Cerebellar cortex (tissue), 1 donor: ENCODE measurements around the gene TRUB1.
"Not testable (repeated sequence)": the region's sequence is repeated elsewhere in the genome, so short reads cannot be mapped to it uniquely, and the experiment has no call there.

ENCODE experiments used
- DNase-seq: peaks from one replicate; pipeline ENCODE4 v3.0.0-alpha.2; 2015; ENCODE audit warnings: low spot score

The TRUB1 gene

DNA sequence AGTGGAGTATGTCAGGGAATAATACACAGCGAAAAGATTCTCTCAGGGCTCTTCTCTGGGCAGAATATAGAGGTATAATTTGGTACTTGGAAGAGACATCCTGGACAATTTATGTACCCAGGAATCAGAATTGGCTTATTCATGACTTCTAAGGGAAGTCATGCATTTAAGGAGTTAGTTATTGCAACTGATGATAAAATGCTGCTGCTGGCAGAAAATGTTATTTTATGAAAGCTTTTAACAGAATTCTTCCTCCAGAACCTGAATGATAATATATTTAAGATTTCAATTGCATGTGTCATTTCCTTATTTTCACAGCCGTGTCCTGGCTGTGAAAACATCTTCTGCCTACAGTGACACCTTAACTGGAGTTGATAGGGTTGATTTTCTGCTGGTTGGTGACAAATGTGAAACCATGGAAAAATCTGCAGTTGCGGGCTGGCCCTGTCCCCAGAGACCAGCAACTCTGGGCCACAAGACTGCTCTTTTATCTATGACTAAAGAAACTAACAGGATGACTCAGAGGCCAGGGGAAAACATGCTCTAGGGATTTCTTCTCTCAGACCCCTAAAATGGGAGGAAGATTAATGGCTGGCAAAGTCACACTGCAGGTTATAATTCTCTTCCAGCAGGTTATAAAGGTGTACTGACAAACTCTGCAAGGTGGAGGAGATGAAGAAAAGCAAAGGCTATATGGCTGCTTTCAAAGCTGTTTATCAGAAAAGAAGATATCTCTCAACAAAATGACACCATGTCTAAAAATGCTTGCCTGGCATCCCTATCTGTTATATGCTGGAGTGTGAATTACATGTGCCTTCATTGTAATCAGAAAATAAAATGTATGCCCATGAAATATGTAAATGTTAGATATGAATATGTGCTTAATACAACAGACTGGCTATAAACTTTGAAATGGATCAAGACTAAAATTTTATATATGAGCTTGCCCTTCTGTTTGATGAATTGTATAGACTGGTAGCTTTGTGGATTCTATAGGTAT lies 12.1 kb upstream of the TRUB1 start:
- DNase-seq = no peak

DNA sequence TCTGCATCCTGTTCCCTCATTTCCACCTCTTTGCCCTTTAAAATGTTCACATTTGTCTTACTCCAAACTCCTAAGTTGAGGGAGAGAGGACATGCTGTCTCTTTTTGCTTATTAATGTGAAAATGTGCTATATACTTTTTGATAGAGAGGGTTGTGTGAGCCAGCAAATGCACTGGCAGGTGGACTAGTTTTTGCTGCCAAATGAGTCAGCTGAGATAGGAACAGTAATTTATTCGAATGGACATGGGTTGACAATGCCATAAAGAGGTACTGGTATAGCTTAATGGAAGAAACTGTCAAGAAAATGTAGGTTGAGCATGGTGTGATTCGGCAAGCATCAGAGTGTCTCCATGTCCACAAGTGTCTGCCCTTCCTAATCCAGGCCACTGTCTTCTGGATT lies 9.2 kb upstream of the TRUB1 start:
- DNase-seq = no peak

DNA sequence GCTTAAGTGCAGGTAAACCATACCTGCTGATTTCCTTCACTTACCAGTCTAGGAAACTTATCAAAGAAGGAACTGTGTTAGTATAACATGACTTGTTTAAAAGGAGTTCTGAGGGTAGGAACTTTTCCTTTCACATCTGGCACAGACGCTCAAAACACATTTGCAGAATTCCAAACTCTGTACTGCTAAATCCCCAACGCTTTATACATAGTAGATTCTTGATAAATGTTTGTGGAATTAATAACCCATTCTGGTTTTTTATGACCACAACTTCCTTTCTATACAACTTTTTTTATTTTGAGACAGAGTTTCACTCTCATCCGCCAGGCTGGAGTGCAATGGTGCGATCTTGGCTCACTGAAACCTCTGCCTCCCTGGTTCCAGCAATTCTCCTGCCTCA lies 7.7 kb upstream of the TRUB1 start:
- DNase-seq = no peak

DNA sequence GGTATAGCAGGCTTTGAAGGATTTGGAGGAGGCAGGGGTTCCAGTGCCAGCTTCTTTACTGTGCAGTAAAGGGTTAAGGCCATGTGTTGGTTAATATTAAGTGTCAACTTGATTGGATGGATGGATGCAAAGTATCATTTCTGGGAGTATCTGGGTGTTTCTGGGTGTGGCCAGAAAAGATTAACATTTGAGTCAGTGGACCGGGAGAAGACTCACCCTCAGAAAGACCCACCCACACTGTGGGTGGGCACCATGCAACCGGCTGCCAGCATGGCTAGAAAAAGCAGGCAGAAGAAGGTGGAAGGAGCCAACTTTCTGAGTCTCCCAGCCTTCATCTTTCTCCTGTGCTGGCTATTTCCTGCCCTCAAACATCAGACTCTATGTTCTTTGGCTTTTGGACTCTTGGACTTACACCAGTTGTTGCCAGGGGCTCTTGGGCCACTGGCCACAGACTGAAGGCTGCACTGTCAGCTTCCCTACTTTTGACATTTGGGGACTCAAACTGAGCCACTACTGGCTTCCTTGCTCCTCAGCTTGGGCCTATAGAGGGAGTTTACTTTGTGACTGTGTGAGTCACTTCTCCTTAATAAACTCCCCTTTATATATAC lies 6.8 kb upstream of the TRUB1 start:
- no peak for DNase-seq

DNA sequence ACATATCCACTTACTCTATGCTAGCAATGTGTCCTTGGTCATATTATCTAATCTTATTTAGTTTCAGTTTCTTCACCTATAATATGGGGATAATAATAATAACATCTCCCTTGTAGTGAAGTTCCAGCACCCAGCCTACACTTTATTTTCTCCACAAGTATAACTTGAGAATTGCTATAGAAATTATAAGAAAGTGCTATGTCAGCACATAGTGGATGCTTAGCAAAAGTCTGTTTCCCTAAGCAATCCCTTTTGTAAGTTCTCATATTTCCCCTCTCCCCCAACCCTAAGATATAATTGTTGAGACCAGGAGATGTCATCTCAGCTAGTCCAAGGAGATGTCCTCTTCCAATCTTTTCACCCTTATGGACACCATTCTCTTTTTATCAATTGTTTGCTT lies 5.8 kb upstream of the TRUB1 start:
- no peak for DNase-seq

DNA sequence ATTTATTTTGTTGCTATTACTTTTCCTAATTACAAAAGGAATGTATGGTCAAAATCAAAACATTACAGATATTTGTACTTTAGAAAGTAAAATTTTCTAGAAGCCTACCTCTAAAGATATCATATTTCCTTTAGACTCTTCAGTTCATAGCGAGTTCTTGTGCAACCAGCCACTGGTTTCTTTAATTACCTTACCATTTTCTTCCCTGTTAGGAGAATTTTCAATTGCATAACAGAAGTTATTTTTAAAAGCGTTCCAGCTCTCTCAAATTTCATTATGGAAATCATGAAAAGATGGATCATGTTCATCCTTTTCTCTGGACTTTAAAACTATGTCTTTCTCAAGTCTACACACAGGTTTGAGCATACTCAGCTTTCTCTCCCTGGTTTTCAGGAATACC lies 5.0 kb upstream of the TRUB1 start:
- no peak for DNase-seq

DNA sequence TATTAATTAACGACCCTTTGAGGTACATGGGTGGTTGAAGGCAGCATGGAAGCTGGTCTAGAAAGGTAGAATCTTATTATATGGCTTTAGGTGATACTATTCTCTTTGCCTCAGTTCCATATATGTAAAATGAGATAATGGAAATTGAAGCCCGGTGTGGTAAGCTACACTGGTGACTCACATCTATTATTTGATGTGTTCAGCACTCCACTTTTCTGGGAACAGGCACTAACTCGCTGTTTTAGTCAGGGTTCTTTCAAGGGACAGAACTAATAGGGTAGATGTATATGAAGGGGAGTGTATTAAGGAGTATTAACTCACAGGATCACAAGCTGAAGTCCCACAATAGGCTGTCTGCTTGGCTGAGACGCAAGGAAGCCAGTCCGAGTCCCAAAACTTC lies 4.4 kb upstream of the TRUB1 start:
- DNase-seq = no peak

DNA sequence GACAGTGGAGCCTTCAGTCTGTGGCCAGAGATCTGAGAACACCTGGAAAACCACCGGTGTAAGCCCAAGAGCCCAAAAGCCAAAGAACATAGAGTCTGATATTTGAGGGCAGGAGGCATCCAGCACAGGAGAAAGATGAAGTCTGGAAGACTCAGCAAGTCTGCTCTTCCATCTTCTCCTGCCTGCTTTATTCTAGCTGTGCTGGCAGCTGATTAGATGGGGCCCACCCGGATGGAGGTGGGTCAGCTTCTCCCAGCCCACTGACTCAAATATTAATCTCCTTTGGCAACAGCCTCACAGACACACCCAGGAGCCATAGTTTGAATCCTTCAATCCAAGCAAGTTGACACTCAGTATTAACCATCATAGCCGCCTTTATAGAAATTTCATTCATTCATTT lies 4.0 kb upstream of the TRUB1 start:
- not testable (repeated sequence) for DNase-seq

DNA sequence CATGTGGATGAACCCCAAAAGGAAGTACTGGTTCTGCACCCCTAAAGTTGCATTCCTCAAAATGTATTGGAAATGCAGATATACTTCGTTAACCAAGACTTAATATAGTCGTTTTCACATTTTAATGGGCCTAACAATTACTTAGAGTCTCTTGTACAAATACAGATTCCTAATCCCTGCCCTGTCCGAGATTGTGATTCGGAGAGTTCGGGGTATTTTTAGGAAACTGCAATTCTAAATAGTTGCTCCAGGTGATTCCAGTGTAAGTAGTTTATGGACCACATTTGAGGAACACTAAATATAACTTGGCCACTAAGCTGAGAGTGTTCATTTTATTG lies 830 bp downstream of the TRUB1 start:
- DNase-seq = no peak

DNA sequence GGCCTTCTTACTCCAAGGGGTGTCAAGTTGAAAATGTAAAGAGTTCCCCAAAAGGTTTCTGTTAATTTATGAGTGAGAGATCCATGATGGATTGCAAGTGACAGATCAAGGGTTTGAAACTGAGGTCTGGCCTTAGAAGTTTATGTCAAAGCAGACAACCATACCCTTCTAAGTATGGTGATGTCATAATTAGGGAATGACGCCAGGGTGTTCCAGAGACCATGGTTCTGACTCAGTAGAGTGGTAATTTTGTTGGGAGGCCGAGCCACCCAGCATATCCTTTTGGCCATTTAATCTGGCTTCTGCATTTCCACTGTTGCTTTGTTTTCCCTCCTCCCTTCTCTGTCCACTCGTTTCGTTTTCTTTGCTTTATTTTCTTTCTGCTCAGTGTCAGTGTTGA lies 2.7 kb downstream of the TRUB1 start:
- no peak for DNase-seq

DNA sequence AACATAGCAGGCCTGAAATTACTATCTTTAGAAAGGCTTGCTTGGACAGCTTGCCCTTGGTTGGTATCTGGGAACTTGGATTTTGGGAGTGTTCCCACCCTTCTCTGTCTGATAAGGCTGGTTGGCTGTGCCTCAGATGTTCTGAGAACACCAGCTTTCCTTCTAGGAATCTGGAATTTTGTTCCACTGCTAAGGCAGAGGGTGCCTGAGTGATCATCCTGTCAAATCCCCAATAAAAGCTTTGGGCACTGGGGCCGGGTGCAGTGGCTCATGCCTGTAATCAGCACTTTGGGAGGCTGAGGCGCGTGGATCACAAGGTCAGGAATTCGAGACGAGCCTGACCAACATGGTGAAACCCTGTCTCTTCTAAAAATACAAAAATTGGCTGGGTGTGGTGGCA lies 5.0 kb downstream of the TRUB1 start:
- DNase-seq = no peak

DNA sequence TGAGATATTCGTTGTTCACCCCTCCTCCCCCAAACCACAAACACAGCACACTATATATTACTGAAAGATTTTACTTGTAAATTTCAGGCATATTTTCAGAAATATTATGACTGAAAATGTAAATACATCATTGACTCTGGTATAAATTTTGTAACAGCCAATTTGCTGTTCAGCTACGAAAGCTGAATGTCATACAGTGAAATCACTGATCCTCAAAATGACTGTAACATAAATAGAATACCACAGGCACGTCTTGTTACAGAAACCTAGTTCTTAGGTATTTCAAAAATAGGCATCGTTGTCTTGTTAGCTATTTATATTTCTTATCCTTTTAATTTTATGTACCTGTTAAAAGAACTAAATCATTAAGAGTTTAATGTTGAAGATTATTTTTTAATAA lies 15.1 kb downstream of the TRUB1 start:
- DNase-seq = no peak

DNA sequence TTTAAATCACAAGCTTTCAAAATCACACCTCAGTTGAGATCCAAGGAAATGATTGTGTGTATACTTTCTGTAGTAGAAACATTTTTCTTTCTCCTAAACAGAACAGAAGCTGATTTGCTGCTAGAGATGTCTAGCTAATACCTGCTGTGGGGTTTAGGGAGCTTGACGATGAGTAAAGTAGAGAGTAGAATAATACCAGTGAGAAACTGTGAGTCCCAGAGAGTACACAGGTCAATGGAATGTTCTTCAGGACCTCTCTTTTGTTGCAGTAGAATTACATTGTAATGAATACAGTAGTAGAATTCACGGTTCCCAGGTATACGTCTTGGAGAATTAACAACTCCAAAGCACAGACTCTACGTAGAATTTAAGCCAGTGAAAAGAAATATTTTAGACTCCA lies 18.0 kb downstream of the TRUB1 start:
- no peak for DNase-seq

DNA sequence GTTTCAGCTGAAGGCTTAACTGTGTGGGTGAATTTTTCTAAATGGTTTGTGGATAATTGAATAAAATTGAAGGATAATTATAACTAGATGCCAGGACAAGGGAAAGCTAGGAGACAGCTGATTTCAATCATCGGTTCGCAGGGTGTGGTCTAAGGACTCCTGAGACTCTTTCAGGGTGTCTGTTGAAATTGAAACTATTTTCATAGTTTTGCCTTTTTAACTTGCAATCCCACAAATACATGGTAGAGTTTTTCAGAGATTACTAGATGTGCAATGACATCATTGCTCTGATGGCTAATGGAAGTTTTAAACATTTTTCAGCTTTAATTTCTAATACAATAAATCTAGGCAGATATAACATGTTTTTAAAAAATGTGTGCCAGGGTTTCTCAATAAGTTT lies 18.5 kb downstream of the TRUB1 start:
- DNase-seq = no peak

DNA sequence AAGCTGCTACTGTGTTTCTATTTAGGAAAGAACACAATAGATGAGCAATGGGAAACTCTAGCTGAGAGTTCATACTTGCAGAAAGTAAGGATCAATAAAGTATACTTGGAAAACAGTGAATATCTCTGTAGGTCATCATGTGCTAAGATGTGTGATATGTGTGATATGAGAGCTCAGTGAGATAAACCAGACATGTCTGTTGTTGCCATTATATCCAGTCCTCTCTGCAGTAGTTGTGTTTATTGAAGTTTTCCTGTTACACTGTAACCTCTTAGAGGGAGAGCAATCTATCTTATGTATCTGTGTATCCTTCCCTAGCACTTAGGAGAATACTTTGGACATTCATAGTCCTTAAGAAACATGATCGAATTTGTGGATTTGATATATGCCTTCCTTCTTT lies 19.1 kb downstream of the TRUB1 start:
- DNase-seq = no peak

DNA sequence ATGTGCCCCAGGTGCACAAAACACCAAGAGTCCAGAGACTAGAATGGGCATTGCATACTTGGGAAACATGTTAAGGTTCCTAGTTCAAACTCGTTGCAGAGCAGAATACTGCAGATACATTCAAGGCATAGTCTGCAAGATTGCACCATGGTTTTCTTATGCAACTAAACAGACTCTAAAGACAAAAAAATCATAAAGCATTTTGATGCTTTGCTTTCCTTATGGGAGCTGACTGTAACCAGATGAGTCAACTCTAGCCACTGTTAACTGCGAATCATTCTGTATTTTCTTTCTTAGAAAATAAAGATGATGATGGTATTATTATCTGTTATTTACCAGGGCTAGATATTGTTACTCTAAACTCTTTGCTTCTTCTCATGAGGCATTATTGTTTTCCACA lies 19.7 kb downstream of the TRUB1 start:
- DNase-seq = no peak

DNA sequence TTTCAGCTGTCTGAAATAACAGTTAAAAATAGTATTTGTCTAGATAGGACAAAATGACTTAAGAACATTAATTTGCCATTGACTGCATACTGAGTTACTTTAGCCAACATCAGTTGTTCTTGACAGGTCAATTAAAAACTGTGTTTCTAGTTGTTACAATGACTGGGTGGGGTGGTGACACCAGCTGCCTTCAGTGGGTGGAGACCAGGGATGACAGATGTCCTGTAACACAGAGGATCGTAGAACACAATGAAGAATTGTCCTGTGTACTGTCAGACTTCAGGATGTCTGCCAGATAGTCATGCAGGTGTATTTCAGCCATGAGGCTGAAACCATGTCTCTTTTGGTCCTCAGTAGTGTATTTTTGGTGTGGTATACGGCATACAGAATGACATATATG lies 24.4 kb downstream of the TRUB1 start:
- DNase-seq = no peak

DNA sequence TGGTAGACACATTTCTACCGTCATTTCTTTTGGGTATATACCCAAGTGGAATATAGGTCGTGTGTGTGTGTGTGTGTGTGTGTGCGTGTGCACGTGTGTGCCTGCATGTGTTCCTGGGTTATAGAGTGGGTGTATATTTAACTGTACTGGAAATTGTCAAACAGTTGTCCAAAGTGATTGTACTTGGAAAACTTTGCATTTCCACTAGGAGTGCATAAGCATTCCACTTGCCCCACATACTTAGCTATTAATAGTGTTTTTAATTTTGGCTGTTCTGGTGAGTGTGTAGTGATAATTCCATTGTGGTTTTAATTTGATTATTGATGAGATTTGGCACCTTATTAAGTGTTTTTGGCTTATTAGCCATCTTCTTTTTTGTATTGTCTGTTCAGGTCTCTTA lies 25.9 kb downstream of the TRUB1 start:
- DNase-seq = no peak

DNA sequence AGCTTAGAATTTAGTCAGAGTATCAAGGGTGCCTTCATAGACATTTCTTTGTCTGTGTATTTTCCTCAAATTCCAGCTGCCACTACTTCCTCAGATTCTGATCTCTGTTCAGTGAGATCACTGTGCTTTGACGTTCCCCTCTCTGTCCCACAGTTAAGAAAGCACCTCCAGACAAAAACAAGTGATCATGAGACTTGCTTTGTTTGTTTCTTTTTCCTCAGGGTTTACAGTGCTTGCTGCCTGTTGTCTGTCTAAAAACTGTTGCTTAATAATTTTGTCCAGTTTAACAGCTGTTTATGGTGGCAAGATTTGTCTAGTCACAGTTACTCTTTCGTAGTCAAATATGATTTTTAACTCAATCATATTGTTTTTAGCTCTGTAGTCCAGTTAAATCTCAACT lies 29.1 kb downstream of the TRUB1 start:
- no peak for DNase-seq

DNA sequence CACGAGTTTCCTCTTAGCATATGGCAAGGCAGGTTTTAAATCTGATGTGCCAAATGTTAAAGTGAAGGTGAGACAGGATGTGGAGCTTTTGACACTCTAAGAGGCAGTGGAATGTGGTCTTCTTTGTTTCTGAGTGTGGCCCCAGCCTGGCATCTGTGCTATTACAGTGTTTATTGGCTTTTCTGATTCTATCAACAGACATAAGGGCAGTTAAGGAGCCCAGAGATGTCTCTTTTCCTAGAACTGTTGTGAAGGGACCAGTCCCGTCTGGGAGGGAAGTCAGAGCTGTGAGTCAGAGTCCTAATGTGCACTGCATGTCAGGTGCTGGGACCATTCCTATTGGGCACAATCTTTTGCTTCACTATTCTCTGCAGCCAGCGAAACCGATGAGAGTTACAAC lies 32.5 kb downstream of the TRUB1 start:
- DNase-seq = no peak

DNA sequence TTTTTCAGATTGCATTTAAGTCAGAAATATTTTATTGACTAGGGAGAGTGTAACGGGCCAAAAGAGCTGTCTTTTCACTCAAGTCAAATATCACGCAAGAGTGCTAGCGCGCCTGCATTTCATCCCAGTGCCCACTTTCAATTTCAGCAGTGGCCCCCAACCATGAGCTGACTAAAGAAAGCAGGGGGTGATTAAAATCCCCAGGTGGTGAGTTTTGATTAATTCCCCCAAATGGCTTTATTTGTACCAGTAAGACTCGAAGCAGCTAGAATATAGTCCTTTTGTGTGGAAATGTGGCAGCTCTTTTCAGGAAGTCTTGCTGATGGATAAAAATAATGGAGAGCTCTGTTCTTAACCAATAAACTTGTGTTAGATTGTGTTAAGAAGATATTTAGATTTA lies 35.3 kb downstream of the TRUB1 start:
- no peak for DNase-seq

DNA sequence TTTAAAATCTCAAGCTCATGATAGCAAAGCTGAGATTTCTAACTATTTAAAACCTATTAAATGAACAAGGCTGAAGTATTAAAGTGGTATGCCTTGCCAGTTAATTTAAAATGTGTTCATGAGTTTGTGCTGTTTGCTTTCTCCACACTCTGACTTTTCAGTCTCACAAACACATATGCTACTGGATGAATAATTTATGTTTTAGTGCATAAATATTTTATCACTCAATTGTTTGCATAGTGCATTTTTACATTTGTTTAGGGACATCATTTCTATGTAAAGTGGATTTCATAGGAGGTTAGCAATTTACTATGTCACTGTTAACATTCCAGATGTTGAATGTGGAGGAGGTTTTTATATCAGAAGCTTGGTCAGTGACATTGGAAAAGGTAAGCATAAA lies 36.0 kb downstream of the TRUB1 start:
- no peak for DNase-seq

DNA sequence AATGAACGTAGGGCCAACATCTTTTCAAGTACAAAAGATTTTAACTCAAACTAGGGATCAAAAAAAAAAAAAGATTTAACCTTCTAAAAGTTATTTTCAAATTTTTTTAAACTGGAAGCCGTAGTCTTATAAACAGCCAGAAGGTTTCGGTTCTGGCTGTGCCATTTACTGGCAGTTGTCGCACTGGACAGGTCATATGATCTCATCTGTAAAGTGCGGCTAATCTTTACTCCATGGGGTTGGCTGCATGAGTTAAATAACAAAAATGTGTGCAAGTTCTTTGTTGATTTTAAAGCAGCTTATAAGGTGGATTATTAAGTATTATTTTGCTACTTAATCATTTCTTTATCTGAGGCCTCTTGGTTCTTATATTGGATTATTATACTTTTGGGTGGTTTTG lies 36.6 kb downstream of the TRUB1 start:
- DNase-seq = no peak

DNA sequence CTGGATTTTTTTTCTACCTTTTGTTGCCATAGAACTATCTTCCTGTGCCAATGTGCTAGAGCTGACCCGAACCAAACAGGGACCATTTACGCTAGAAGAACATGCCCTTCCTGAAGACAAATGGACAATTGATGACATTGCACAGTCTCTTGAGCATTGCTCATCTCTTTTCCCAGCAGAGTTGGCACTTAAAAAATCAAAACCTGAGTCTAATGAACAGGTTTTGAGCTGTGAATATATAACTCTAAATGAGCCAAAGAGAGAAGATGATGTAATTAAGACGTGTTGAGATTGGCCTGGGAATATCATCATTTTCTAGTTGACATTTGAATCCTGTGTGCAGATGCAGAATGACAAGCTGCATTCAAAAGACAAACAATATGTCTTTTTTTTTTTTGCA lies 37.1 kb downstream of the TRUB1 start:
- no peak for DNase-seq
